NB4 (cell line): Measurements from ENCODE around the gene ASXL1.

Experiments
- CTCF ChIP-seq: IDR thresholded peaks from one replicate; pipeline ENCODE4 v1.5.1; 2012; ENCODE audit warnings: low read depth, low read length
- POLR2A ChIP-seq: IDR thresholded peaks from 2 replicates; pipeline ENCODE4 v1.6.1; 2011; ENCODE audit warnings: mild to moderate bottlenecking; ENCODE audit not compliant: insufficient read length; ENCODE audit errors: extremely low read depth

- TF ChIP-seq CTCF (no peak), POLR2A (no peak)
Measured at GRCh38 chr20:32333988-32334885, 23.9 kb upstream of the ASXL1 start.
